GM12892 (cell line): Measurements from ENCODE around the gene KRTAP5-9.

Experiments
- POLR2A ChIP-seq: IDR thresholded peaks from 2 replicates; pipeline ENCODE4 v1.6.1; 2011; ENCODE audit warnings: low read depth, low read length, control low read depth
- TAF1 ChIP-seq: IDR thresholded peaks from 2 replicates; pipeline ENCODE4 v1.6.1; 2011; ENCODE audit warnings: low read depth, mild to moderate bottlenecking, control low read depth, low read length, borderline replicate concordance

DNA sequence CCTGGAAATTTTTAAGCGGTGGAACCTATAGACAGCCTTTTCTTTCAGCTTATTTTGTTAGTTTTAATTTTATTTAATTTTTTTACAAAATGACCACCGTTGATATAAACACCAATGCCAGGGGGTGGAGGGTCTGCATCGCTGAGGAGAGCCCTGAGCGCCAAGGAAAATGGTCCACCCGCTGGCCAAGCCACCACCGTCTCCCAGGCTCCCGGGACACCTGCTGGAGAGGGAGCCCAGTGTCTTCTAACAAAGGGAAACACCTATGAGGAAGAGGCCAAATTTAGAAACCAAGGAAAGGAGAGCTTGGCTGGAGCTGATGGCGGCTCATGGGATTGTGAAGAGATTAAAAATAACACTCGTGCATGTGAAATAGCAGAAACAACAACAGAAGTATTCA, 10.7 kb upstream of the KRTAP5-9 start:
- TF ChIP-seq TAF1: no peak
- no peak for TF ChIP-seq POLR2A
